ENCODE measurements around the gene CAV1.

DNA sequence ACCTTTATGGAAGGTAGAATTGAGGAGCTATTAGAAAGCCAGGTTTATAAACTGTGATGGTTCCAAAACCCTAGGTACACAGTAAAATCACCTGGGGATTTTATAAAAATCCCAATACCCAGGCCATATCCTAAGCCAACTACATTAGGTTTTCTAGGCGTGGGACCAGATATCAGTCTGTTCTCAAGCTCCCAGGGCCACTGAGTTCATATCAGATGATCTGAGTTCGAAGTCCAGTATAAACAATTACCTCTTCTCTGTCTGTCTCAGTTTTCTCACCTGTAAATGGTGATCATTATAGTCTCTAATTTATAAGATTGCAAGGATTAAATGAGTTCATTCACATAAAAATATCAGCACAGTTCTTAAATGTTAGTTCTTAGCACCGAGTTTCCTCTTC lies 60.6 kb downstream of the CAV1 start:
- TF ChIP-seq, protein P1, sequence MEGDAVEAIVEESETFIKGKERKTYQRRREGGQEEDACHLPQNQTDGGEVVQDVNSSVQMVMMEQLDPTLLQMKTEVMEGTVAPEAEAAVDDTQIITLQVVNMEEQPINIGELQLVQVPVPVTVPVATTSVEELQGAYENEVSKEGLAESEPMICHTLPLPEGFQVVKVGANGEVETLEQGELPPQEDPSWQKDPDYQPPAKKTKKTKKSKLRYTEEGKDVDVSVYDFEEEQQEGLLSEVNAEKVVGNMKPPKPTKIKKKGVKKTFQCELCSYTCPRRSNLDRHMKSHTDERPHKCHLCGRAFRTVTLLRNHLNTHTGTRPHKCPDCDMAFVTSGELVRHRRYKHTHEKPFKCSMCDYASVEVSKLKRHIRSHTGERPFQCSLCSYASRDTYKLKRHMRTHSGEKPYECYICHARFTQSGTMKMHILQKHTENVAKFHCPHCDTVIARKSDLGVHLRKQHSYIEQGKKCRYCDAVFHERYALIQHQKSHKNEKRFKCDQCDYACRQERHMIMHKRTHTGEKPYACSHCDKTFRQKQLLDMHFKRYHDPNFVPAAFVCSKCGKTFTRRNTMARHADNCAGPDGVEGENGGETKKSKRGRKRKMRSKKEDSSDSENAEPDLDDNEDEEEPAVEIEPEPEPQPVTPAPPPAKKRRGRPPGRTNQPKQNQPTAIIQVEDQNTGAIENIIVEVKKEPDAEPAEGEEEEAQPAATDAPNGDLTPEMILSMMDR (IDR thresholded peaks at IDR 0.05): no peak
- TF ChIP-seq POLR2AphosphoS5 (IDR thresholded peaks at IDR 0.05): no peak
